Lower lobe of right lung (tissue), 2 donors: ENCODE data around the gene CNOT9. TPM values are rescaled to one million over a fixed set of nuclear protein-coding genes. Genes with fewer than 3 reads are reported as not detected.

Experiments
- ATAC-seq, 2 donors: fragments of 200-7000 bp; cut with Tn5 transposase; one replicate each; pipeline ENCODE4 v1.9.1; 2020 to 2022; ENCODE audit warnings: mild to moderate bottlenecking in 2 of 2, moderate library complexity in 2 of 2
- DNase-seq: peaks from one replicate; pipeline ENCODE4 v3.0.0-alpha.2; 2020
- H3K27ac ChIP-seq: fragments of 200-600 bp; one replicate; pipeline ENCODE4 v1.8.0; 2022
- H3K27me3 ChIP-seq: fragments of 200-600 bp; one replicate; pipeline ENCODE4 v1.8.0; 2022; ENCODE audit warnings: low read depth
- H3K36me3 ChIP-seq: fragments of 200-600 bp; one replicate; pipeline ENCODE4 v1.8.0; 2022; ENCODE audit warnings: mild to moderate bottlenecking
- H3K4me1 ChIP-seq: fragments of 200-600 bp; one replicate; pipeline ENCODE4 v1.8.0; 2022
- H3K4me3 ChIP-seq: fragments of 200-600 bp; one replicate; pipeline ENCODE4 v1.8.0; 2022; ENCODE audit warnings: mild to moderate bottlenecking
- H3K9me3 ChIP-seq: fragments of 200-600 bp; one replicate; pipeline ENCODE4 v1.8.0; 2022
- CTCF ChIP-seq: fragments of 200-600 bp; IDR thresholded peaks from one replicate; pipeline ENCODE4 v1.8.0; 2022; ENCODE audit warnings: antibody characterized with exemption, mild to moderate bottlenecking
- intact Hi-C: fragments of 100-400 bp; cut with DNase I; formaldehyde crosslinking; loops from one replicate; pipeline ENCODE4 v1.11.0; 2022
- total RNA-seq: library from RNA; stranded (reverse); fragmentation: NEBNext Ultra II Directional; extraction: Animal tissue kit (Norgen Biotek cat#: 25700); gene quantifications from one replicate; pipeline ENCODE4 v1.2.1, GENCODE V29; 2021
- donor health status: DM: no; HTN: yes; CAD: no; lungs with severe emphysema.

The CNOT9 gene
- total RNA-seq, 1 donor from 2014 or later = 31.5 TPM

GRCh38 chr2:218607436-218608115 is 38.9 kb downstream of the CNOT9 start, which contains the start of gene PLCD4:
PLCD4 (plus strand) TSS chr2:218607899; CDS start chr2:218615740, 7,841 bp downstream.
- no peak within 1 kb of the TSS for H3K27ac ChIP-seq
- H3K9me3 ChIP-seq = no peaks in the 10 kb centered on the region
- intact Hi-C loops = no loop called here
- H3K4me3 ChIP-seq = peak within 1 kb of the TSS; percentile 22
- H3K36me3 ChIP-seq = no peaks in the 10 kb centered on the region
- no peaks in the 10 kb centered on the region for H3K27me3 ChIP-seq
- no peaks in the 10 kb centered on the region for H3K4me1 ChIP-seq
- ATAC-seq (peak; percentile 37 to 52), DNase-seq (no peak)
- TF ChIP-seq CTCF = no peak

- Histone ChIP-seq H3K27me3 (no peaks in the 10 kb centered on the region), H3K27ac (no peak overlapping the region), H3K4me1 (no peaks in the 10 kb centered on the region), H3K4me3 (no peak overlapping the region), H3K9me3 (no peaks in the 10 kb centered on the region), H3K36me3 (no peaks in the 10 kb centered on the region)
- no peak for DNase-seq
- intact Hi-C loops = no loop called here
- TF ChIP-seq CTCF = no peak
- no peak for ATAC-seq
These were observed 47.3 kb downstream of the CNOT9 start for GRCh38 chr2:218615868-218616315.

- no peak for TF ChIP-seq CTCF
- Histone ChIP-seq H3K27ac (no peak overlapping the region), H3K4me1 (peaks cover 8% of the 10 kb centered on the region), H3K27me3 (no peaks in the 10 kb centered on the region), H3K4me3 (no peak overlapping the region), H3K9me3 (no peaks in the 10 kb centered on the region), H3K36me3 (no peaks in the 10 kb centered on the region)
- intact Hi-C loops = no loop called here
- DNase-seq (no peak), ATAC-seq (no peak)
These were observed 49.6 kb downstream of the CNOT9 start for GRCh38 chr2:218618102-218618860.

GRCh38 chr2:218621007-218621406 is 52.4 kb downstream of the CNOT9 start:
- TF ChIP-seq CTCF = no peak
- Histone ChIP-seq H3K27ac (no peak overlapping the region), H3K4me1 (peaks cover 9% of the 10 kb centered on the region), H3K9me3 (no peaks in the 10 kb centered on the region), H3K27me3 (no peaks in the 10 kb centered on the region), H3K4me3 (no peak overlapping the region), H3K36me3 (no peaks in the 10 kb centered on the region)
- intact Hi-C loops = no loop called here
- DNase-seq (no peak), ATAC-seq (no peak)

GRCh38 chr2:218622606-218623365 is 54.1 kb downstream of the CNOT9 start:
- ATAC-seq (no peak), DNase-seq (no peak)
- TF ChIP-seq CTCF = no peak
- H3K4me1 ChIP-seq = peaks cover 9% of the 10 kb centered on the region
- H3K27me3 ChIP-seq = no peaks in the 10 kb centered on the region
- H3K36me3 ChIP-seq = no peaks in the 10 kb centered on the region
- intact Hi-C loops = no loop called here
- no peak overlapping the region for H3K4me3 ChIP-seq
- H3K9me3 ChIP-seq = no peaks in the 10 kb centered on the region
- H3K27ac ChIP-seq = no peak overlapping the region
